Measurements from ENCODE around the gene RBM38. TPM values are rescaled to one million over a fixed set of nuclear protein-coding genes. Genes with fewer than 3 reads are reported as not detected.

RBM38 gene
- total RNA-seq, 2 donors from 2014 or later, result 26.5 to 32.7 TPM

- DNase-seq (ENCODE audit: low spot score), result no peak
- intact Hi-C loops (cut with DNase I), result no loop called here
Observed at GRCh38 chr20:57451795-57452661, 60.8 kb downstream of the RBM38 start.

- DNase-seq (ENCODE audit: low spot score), result no peak
Observed at GRCh38 chr20:57455386-57455785, 64.2 kb downstream of the RBM38 start.

GRCh38 chr20:57456116-57456515, 64.9 kb downstream of the RBM38 start:
- intact Hi-C loops (cut with DNase I), result no loop called here
- no peak for DNase-seq (ENCODE audit: low spot score)

More at GRCh38 chr20:57455386-57455785, 64.2 kb downstream of the RBM38 start:
- intact Hi-C loops (cut with DNase I), result no loop called here

GRCh38 chr20:57457243-57458095, 66.3 kb downstream of the RBM38 start:
- no peak for DNase-seq (ENCODE audit: low spot score)
- intact Hi-C loops (cut with DNase I), result no loop called here

GRCh38 chr20:57458400-57459160, 67.4 kb downstream of the RBM38 start:
- DNase-seq (ENCODE audit: low spot score), result no peak
- intact Hi-C loops (cut with DNase I), result no loop called here

Other genes starting within 250 kb of the RBM38 start
- under 1 TPM in 1 of 2 donors, not detected in 1; 0.65 TPM for gene BMP7, start 124.8 kb upstream of the RBM38 start, total RNA-seq
- not detected for gene SPO11, start 61.6 kb upstream of the RBM38 start, total RNA-seq
- 10 to 100 TPM; 10.6 to 14.3 TPM for gene RAE1, start 40.1 kb upstream of the RBM38 start, total RNA-seq
- gene CTCFL, start 133.7 kb downstream of the RBM38 start, total RNA-seq, result not detected
- gene PCK1, start 169.7 kb downstream of the RBM38 start, total RNA-seq, result under 1 TPM; 0.57 to 0.93 TPM
- gene ZBP1, start 229.0 kb downstream of the RBM38 start, total RNA-seq, result under 1 TPM; 0.24 to 0.37 TPM